HG02840 (cell line): ENCODE data around the gene WDR31.
"Not testable (repeated sequence)": the region's sequence is repeated elsewhere in the genome, so short reads cannot be mapped to it uniquely, and the experiment has no call there.

Experiments
- ATAC-seq: cut with Tn5 transposase; IDR thresholded peaks from one replicate; pipeline ENCODE4 v1.9.1; 2021; ENCODE audit warnings: mild to moderate bottlenecking, moderate library complexity, moderate number of reproducible peaks; ENCODE audit not compliant: unreplicated experiment, low FRiP score

The WDR31 gene

DNA sequence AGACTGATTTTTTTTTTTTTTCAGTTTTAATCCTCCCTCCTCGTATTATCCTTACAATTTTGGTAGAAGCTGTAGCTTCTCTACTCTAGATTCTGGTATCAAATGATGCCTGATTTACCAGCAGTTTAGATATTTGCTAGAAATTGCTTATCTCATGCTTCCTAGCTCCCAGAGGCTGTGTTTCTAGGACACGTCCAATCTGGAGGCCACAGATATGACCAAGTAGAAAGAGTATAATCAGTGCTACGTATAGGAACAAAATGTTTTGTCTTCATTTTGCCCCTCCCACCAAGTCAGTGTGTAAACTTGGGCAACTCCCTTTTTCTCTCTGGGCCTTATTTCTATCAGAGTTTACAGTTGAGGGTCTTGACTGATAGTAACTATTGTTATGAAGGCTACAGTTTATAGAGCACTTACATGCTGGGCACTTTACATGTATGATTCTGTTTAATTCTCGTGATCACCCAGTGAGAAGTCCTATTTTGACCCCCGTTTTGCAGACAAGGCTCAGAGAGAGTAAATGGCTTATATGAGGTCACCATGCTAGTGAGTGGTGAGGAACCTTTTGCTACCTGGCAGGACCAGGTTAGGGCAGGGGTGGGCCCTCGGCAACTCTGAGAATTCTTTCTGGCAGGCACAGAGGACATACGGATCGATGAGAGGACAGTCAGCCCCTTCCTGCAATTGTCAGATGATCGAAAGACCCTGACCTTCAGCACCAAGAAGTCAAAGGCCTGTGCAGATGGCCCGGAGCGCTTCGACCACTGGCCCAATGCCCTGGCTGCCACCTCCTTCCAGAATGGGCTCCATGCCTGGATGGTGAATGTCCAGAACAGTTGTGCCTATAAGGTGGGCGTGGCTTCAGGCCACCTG, 29.1 kb upstream of the WDR31 start:
- no peak for ATAC-seq

DNA sequence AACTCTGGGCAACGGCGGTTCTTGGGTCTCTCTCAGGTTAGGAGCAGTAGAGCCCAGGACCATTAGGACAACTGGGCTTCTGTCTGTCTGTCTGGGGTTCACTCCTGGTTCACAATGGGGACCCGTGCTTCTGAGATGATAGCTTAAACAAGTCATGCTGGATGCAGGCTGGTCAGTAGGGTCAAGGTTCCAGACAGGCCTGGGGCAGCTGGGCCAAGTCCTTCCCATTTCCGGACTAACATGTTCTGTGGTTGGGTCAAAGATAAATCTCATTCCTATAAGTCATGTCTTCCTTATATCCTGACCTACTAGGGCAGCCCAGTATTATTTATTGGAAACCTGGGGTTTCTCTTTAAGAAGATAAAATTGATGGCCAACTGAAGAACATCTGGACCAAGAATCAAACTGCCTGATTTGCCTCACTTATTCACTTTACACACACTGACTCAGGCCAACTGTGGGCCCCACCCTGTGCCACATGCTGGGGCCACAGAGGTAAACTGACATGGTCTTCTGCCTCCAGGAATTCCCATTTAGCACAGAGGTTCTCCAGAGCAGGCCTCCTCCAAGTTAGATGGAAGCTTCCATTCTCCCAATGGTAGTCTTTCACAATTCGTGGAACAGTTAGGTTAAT, 28.4 kb upstream of the WDR31 start:
- ATAC-seq = no peak

DNA sequence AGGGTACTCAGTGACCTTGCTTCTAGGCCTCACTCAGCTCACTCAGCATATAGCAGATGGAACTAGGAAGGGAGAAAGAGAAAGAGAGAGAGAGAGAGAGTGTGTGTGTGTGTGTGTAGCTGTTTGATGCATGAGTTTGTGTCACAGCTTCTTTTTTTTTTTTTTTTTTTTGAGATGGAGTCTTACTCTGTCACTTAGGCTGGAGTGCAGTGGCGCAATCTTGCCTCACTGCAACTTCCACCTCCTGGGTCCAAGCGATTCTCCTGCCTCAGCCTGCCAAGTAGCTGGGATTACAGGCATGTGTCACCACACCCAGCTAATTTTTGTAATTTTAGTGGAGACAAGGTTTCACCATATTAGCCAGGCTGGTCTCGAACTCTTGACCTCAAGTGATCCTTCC, 25.6 kb upstream of the WDR31 start:
- ATAC-seq = not testable (repeated sequence)

DNA sequence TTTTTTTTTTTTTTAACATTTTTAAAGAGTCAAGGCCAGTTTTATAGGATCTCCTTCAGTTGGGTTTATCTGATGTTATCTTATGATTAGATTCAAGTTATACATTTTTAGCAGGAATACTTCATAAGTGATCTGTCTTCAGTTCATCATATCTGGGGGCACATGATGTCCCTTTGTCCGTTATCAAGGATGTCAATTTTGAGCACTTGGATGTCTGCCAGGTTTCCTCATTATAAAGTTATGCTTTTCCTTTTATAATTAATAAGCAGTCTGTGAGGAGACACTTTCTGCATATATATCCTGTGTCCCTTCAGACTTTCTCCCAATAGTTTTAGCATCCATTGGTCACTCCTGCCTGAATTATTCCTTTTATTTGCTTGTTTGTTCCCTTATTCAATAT, 24.9 kb upstream of the WDR31 start:
- no peak for ATAC-seq

DNA sequence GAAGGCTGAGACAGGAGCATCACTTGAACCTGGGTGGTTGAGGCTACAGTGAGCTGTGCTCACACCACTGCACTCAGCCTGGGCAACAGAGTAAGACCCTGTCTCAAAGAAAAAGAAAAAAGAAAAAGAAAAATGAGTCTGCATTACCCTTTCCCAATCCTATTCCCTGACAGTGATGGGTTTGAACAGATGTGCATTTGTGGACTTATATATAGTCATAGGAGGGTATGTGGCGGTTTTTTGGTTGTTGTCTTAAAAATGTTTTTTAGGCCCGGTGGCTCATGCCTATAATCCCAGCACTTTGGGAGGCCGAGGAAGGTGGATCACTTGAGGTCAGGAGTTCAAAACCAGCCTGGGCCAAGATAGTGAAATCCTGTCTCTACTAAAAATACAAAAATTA, 23.3 kb upstream of the WDR31 start:
- no peak for ATAC-seq

DNA sequence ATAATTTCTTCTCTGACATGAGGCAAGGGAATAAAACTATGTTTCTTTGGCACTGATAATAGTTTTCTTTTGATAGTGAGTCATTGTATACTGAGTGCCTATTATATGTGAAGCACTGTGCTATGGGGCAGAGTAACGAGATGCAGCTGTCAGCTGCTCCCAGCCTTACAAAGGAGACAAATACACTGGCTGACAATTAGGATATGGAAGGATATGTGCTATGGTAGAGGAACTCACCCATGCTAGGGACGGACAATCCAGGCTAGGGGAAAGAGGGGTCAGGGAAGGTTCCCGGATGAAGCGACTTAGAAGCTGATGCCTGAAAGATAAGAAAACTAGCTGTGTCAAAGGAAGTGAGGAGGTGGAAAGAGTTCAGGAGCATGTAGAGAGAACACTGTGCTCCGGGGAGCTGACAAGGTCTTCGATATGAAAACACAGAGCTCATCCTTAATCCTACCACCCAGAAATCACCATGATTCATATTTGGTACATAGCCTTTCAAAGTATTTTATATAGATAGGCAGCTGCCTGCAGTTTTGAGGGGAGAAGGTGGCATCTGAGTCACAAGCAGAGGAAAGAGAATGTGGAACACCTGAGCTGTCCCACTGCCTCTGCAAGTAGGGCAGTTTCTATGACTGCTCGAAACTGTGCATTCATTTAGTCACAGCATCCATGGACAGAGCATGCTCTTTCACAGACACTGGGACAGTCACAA, 21.4 kb upstream of the WDR31 start:
- no peak for ATAC-seq

DNA sequence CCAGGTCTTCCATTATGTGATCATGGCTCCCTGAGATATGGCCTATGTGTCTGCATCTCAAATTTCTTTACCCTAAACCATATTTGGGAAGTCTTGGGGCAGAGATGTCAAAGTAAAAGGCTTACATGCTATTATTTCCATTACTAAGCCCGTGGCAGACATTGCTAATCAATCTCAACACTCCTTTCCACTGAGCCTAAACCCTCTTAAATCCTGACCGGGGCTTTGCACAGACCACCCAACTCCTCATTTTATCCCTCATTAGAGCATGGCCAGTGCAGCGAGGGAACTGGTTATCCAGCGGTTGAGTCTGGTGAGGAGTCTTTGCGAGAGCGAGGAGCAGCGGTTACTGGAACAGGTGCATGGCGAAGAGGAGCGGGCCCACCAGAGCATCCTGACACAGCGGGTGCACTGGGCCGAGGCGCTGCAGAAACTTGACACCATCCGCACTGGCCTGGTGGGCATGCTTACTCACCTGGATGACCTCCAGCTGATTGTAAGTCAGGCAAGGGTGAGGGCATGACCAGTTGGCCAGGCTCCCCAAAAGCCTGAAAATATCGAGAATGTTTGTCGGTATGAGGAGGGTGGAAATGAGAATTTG, 20.3 kb upstream of the WDR31 start:
- ATAC-seq = no peak

DNA sequence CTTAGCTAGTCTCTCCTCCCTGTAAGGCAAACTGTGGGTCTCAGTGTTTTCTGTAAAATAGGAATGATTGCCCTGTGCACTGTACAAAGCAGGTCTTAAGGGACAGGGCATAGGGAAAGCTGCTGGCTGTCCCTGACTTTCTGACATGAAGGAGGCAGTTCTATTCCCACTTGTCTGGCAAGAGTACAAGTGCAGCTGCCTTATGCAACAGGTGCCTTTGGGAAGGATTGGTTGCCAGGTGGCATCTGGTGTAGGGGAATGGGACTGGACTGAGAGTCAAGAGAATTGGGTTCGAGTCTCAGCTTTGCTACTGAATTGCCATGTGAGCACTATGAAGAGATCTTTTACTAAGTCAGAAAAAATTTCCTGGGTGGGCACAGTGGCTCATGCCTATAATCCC, 19.3 kb upstream of the WDR31 start:
- no peak for ATAC-seq

DNA sequence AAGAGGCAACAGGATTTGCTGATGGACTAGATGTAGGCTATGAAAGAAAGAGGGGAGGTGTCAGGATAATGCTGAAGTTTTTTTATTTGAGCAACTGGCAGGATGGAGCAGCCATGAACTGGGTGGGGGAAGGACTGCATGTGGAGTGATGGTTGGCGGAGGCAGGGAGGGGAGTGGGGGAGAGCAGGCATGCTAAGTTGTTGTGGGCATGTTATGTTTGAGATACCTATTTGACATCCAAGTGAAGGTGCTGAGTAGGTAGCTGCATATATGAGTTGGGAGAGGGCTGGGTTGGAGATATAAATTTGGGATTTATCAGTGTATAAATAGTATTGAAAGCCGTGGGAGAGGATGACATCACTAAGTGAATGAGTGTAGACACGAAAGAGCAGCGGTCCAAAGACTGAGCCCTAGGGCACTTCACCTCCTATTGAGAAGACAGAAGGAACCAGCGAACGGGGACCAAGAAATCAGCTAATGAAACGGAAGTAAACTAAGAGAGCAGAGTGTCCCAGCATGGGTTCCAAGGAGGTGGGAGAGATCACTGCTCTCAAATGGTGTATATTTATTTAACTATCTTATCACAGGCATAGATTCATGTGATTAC, 16.7 kb upstream of the WDR31 start:
- ATAC-seq = no peak

DNA sequence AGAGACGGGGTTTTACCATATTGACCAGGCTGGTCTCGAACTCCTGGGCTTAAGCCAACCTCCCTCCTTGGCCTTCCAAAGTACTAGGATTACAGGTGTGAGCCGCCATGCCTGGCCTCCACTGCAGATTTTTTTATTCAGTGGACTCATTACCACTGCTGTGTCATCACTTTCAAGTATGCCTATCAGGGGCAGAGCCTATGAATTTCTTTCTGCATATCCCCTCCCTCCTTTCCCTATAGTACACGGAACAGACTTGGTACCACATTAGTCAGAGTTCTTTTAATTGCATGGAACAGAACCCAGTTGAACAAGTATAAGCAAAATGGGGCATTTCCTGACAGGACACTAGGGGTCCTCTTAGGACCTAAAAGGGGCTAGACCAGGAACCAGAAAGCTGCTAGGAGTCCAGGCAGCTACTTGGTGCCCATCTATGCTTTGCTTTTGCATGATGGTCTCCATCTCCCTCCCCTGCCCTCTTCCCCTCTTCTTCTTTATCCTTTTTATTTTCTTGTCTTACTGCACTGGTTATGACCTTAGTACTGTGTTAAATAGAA, 15.0 kb upstream of the WDR31 start:
- no peak for ATAC-seq

DNA sequence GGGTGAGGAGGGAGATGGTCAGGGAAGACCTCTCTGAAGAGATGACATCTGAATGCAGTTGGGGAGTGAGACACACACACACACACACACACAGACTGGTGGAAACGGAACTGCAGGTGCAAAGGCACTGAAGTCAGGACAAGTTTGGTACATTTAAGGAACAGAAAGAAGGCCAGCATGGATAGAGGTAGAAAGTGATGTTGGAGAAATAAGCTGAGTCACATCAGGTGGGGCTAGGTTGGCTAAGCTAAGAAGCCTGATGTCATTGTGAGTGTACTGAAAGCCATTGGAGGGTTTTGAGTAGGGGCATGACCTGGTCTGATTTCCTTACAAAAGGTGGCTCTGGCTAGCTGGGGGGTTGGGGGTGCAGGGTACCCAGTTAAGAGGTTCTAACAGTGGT, 12.3 kb upstream of the WDR31 start:
- ATAC-seq = no peak

DNA sequence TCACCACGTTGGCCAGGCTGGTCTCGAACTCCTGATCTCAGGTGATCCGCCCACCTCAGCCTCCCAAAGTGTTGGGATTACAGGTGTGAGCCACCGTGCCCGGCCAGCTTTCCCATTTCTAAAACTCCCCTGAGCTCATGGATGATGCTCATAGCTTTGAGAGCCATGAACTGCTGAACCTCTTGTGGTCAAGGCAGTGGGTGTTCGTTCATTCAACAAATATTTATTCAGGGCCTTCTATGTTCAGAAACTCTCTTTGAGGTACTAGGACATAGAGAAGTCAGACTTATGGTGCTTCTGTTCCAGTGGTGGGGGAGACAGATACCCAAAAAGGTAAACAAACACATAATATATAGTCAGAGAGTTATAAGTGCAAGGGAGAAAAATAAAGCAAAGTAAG, 11.9 kb upstream of the WDR31 start:
- ATAC-seq = no peak

DNA sequence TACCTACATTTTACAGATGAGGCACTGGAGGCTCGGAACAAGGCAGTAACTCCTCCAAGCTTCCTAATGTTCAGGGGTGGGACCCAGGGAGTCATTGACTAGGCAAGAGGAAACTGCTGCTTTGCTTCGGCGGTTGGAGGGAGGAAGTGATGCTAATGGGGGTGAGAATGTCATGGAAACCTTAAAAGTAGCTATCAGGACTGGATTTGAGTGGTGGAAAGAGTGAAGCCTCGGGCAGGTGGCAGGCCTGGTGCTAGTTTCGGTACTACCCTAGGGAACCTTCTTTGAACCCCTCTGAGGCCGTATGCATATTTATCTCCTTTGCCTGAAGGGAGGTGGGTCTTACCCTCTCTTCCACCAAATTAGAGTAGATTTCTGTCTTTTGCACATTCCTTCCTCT, 10.9 kb upstream of the WDR31 start:
- no peak for ATAC-seq

DNA sequence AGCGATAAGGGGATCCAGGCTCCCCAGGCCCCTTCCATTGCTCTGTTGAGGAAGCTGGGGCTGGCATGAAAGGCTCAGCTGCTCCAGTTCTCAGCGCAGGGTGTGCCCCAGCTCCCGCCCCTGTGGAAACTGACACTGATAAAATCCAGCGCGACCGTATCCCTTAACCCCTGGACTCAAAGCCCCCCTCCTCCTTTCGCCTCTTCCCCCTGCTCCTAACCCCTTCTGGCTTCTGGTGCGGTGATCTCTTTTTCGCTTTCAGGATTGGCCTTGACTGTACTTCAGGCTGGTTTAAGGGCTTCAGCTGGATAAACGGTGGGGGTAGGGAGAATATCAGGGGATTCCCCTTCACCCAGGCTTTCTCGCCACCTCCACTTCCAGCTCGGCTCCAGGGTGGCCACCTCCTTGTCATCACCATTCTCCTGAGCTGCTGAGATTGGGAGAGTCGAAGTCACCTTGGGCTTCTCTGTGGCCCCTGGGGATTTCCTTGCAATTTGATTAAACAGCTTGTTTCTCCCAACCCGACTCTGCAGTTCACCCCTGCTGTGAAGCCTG, 10.1 kb upstream of the WDR31 start:
- no peak for ATAC-seq

DNA sequence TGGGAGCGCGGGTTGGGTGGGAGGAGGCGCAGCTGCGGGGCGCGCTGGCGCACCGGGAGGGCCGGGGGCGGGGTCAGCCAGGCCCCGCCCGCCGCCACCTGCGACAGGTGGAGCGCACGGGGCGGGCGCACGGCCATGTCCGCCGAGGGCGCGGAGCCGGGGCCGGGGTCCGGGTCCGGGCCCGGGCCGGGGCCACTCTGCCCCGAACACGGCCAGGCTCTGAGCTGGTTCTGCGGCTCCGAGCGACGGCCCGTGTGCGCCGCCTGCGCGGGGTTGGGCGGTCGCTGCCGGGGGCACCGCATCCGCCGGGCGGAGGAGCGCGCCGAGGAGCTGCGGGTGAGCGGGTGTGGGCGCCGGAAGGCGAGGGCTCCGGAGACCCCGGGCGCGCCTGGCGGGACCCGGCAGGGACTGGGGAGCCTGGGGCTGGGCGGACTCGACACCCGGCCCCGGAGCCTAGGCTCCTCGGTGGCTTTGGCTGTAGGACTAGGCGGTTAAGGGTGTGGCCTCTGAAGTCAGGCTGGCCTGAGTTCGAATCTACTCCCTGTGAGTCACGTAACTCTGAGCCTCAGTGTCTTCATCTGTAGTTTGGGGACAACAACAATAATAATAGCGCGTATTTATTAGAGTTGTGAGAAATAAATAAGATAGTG, 9.5 kb upstream of the WDR31 start, which contains the start of gene BSPRY:
TSS of gene BSPRY (plus strand) at position 97 of the 650 bp plus-strand sequence. CDS start at position 136, 39 bp downstream.
- ATAC-seq = no peak

DNA sequence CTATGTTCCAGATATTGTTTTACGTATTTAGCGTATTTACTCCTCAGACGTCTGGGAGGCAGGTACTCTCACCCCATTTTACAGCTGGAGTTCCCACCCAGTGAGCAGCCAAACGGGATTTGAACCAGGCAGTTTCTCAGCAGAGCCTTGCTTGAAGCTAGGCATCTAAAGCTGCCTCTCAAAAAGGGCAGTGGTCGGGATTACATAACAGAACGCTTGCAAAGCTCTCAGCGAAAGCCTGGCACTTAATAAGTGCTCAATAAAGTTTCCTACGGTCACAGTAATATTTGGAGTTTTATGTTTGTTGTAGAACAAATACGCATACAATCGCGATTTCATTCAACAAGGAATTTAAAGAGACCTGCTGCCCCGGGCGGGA, 9.0 kb upstream of the WDR31 start:
- no peak for ATAC-seq

DNA sequence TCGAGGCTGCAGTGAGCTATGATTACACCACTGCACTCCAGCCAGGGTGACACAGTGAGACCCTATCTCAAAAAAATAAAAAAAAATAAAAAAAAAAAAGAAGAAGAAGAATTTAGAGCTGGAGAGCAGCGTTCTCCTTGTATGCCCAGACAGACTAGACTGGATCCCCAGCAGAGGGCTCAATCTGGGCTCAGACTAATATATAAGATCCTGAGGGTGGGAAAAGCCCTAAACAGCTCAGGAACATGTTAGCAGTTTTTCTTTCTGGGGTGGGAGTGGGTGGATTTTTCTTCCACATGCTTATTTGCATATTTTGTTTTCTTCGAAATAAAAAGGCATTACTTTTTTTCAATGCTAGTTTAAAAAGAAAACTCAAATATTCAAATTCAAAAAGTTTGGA, 8.4 kb upstream of the WDR31 start:
- ATAC-seq = no peak

DNA sequence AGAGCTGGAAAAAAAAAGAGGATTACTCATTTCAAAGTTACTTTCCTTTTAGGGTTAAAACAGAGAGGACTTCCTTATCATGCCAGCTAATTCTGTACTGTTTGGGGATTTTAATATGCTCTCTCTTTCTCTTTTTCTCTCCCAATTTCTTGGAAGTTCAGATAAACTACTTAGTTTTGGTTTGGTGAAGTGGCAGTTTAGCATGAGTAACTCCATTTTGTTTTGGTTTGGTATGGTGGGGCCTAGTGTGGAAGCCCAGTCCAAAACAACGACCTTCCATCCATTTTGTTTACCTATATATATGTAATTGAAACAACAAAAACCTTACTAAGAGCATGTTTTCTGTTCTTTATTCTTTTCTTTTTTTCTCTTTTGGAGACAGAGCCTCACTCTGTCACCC, 5.6 kb upstream of the WDR31 start:
- no peak for ATAC-seq

DNA sequence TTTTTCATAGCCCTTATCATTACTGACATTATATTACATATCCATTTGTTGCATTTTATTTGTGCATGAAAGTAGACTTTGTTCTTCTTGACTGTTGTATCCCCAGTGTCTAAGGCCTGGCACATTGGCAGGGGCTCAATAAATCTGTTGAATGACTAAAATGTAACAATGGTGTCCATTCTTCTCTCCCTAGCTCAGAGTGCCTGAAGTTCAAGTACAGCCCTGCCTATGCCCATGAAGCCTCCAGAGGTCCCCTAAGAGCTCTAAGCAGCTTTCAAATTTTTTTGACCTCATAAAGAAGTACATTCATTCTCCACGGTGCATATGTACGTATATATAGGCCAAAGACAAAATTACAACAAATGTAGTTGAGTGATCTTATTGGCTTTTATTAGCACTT, 5.1 kb upstream of the WDR31 start:
- no peak for ATAC-seq
